ENCODE data around the gene FOS. TPM values are rescaled to one million over a fixed set of nuclear protein-coding genes. Genes with fewer than 3 reads are reported as not detected.

FOS gene
- polyA plus RNA-seq, 3 donors: 337 to 735 (median 440) TPM

DNA sequence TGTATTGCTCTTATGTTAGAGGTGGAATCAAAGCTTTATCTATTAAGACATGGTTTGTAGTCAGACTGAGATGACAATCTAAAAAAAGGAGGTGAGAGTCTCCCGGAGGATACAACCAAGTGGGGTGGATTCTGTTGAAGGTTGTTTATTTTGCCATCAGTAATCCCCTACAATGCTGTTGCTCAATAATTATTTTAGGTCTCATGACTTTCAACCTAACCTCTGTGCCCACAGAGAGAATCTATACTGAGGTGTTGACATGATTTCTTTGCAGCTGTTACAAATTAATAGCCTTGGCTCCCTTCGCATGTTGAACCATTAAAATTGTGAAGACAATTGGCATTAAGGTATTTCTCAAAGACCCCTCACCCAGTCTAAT is 28.7 kb upstream of the FOS start:
- DNase-seq (ENCODE audit: low read depth in 3 of 3, low spot score in 2 of 3): no peak

DNA sequence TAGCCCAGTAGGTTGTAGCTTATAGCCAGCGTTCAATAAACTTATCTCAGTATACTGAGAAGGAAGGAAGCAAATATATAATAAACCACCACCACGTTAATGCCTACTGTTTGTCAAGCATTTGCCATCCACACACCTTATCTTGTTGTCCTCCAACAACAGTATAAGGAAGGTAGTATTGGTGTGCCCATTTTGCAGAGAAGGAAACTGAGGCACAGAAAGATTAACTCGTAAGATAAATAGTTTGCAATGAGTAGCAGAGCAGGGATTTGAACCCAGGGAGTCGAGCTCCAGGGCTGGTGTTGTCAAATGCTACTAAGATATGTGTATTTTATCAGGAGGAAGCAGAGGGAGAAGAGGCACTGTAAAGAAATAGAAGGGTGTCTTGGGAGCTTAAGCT is 27.8 kb upstream of the FOS start:
- no peak for DNase-seq (ENCODE audit: low read depth in 3 of 3, low spot score in 2 of 3)

DNA sequence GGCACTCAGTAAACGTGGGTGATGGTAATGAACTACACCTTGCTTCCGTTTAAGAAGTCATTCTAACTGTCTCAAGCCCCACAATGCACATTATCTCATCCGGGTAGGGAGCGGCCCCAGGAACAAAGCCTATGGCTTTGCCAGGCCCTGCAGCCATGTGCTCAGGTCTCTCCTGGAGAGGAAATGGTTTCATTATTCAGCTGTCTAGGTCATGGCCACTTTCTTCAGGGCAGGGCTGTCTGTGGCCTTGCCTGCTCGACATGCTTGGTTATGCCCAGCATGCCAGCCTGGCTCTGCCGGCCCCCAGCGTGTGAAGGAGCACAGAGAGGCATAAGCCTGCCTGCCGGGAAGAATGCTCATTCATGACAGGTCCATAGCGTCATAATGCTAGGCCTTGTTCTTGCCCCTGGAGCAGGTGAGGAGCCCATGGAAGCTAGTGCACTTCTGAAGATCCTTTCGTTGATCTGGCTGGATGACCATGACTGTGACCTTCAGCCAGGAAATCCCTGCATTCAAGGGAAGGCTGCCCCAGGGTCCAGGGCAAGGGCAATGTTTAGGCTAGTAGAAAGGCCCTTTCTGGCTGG is 26.3 kb upstream of the FOS start:
- no peak for DNase-seq (ENCODE audit: low read depth in 3 of 3, low spot score in 2 of 3)

DNA sequence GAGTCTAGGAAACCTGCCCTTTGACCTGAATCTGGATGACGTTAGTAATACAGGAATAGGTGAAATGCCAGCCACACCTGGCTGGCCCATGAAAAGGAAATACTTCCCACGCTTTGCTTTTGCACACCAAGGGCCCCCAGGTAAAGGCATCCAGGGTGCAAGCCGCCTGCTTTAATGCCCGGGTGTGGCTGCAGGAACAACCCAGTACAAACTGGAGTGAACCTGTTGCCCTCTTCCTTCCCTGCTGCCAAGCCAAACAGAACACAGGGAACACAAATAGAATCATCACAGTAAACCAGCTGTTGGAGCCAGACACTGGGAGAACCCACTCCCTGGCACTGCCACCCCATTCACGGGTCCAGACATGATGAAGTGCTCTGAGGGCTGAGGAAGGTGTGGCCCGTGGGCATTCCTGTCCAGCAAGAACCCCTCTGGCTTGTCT is 24.2 kb upstream of the FOS start:
- DNase-seq (ENCODE audit: low read depth in 3 of 3, low spot score in 2 of 3): no peak

DNA sequence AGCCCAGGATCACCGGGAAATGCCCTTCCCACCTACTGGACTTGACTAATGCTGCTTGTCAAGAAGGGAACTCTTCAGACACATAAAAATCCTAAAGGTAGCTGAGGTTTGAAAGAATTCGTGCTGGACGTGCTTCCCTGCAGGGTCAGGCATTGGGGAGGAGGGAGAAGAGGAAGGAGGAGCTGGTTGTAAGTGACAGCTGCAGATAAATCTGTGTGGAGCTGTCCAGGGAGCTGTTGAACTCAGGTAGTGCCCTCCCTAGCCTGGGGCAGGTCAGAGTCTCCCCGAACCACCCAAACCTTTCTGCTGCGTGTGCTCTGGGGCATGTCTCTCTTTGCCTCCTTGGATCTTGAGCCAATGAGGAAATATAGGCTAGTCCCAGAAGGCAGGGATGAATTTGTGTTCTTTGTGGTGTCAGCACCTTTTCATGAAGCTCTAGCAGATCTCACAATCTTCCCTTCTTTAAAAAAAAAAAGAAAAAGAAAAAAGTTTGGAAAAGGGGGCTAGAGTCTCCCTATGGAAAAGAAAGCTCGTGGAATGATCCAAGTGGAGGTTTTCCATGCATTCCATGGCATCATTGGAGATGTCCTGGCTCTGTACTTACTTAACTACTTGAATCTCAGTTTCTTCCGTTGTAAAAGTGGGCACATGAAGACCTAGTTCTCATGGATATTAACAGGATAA is 23.6 kb upstream of the FOS start:
- no peak for DNase-seq (ENCODE audit: low read depth in 3 of 3, low spot score in 2 of 3)

DNA sequence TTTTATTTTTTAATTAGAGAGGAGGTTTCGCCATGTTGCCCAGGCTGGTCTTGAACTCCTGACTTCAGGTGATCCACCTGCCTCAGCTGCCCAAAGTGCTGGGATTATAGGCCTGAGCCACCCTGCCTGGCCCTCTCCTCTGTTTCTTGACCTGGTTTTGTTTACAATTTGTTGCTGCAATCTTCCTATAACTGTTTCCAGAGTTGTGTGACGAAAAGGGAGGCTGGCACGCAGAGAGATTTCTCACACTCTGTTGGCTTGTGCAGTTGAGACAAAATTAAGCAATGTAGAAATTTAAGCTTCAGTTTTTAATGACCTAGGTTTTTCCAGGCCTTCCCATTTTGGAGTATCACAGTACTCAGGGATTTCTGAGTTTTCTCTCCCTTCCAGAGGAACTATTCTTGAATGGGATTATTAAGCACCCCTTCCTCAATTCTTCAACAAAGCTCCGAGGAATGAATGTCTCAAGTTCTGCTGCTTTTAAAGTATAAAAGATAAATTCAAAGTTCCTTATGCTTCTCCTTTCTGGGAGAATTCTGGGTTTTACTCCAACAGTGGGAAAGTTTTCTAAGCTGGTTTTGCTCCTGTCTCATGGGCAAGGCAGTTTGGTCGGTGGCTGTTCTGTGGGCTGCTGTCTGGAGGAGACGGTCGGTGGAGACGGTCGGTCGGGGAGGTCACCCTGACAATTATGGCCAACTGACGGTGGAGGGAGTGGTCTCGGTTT is 20.4 kb upstream of the FOS start:
- DNase-seq (ENCODE audit: low read depth in 3 of 3, low spot score in 2 of 3): no peak

DNA sequence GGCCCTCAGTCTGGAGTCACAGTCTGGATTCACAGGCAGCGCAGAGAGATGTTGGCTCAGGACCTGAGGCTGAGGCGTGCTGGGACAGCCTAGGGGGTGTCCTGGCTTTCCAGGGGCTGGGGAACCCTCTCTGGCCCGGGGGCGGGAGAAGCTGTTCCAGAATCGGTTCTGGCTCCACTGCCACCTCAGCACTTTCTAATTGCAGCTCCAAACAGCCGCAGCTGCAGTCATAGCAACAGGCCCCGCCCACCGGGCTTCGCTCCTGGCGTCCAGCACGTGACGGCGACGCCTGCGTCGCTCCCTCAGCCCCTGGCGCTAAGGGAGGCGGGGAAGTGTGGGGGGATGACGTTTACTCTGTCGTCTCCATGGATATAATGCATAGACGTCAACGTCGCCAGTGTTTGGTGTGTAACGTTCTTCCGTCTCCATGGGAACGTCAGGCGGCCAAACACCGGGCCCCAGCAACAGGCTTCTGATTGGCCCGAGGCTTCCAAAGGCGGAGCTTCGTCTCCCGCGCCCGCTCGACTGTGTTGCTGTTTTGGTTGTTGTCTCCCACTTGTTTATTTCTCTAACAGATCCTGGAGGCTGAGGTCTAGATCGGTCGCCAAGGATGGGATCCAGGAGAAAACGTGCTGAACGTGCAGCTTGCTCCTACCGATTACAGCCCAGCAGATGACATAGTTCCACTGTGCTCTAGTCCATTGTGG is 19.7 kb upstream of the FOS start:
- DNase-seq (ENCODE audit: low read depth in 3 of 3, low spot score in 2 of 3): peak; percentile 99 to 100 (median 99)

DNA sequence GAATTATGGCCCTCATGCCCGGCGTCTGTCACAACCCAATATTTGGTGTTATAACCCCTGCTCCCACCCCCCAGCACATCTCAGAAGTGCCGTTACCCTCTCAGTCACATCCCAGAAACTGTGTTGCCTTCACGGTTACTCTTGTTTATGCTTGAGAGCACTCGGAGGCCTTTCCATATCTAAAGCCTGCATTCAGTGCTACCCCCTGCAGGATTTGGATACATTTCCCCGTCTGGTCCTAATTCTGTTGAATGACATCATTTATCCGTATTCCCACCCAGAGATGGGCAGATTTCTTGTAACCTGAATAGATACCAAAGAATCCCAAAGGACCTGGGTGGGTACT is 19.1 kb upstream of the FOS start:
- DNase-seq (ENCODE audit: low read depth in 3 of 3, low spot score in 2 of 3): no peak

DNA sequence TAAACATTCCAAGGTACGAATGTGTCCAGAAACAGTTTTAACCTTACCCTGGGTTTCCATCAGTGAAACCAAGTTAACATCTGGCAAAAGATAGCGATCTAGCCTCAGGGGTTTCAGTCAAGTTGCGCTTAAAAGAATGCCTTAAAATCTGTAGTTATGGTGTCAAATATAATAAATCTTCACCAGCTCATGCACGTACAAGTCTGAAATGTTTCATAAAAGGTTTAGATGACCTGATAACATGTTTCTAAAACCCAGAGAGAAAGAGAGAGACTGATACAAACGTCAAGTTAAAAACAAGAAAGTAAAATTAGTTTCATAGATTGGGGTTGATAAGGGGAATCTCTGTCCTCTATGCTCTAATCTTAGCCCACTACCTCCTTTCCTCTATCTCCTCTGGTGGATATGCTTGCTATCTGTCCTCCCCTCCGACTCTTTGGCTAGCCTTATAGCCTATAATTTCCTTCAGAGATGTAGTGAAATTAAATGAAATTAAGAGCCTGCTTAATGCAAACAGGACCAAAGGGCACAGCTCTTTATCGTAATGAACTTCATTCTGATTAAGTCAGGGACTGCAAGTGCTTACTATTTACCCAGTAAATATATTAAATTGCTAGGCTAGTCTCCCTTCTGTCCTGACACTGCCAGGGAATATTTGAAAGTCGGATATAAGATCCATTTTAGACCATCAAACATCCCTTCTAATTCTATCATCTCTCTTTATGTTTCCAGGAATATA is 18.4 kb upstream of the FOS start:
- no peak for DNase-seq (ENCODE audit: low read depth in 3 of 3, low spot score in 2 of 3)

DNA sequence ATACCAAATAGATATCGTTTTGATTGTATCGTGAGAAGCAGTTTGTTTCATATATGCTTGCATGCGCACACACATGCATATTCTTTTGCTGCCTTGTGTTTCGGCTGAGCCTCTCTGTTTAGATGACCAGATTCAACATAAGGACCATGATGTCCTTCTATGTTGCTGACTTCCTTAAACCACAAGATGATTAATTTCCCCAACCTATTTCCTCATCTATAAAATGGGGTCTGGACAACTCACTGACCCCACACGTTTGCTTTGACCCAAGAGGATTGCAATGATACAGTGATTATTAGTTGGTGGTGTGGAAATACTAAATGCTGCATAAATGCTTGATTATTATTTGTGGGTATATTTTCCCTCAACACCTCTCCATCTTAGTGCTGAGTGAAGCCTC is 16.8 kb upstream of the FOS start:
- no peak for DNase-seq (ENCODE audit: low read depth in 3 of 3, low spot score in 2 of 3)

DNA sequence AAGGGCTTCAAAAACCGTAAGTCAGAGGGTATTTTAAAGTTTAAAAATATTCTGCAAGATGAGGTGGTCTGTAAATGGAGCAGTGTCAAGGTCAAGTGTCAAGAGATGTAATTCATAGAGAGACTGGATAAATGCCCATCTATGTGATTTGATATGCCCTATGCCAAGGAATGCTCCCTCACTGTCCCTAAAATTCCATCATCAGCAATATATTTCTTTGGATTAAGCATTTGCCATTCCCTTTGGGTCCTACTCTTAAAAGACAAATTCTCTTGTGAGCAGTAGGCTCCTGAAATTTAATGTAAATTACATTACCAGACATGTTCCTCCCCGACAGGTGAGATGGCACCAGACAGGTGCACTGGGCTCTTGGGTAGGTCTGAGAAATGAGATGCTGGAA is 16.0 kb upstream of the FOS start:
- DNase-seq (ENCODE audit: low read depth in 3 of 3, low spot score in 2 of 3): no peak

DNA sequence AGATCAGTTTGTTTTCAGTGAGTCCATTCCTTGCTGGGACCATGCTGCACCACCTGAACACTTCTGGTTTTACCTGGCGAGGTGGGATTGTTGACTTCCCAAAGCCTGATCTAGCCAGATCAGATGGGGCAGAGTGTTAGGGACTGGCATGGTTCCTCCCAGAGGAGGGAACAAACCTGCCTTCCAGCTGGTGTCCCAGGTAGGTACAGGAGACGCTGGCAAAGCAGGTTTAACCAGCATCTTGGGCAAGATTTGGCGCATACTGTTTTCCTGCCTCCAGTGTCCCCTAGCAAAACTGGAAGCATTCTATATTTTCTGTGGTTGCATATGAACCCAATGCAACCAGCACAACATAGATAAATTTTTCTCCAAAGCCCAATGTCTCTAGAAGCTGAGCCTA is 14.6 kb upstream of the FOS start:
- DNase-seq (ENCODE audit: low read depth in 3 of 3, low spot score in 2 of 3): no peak

DNA sequence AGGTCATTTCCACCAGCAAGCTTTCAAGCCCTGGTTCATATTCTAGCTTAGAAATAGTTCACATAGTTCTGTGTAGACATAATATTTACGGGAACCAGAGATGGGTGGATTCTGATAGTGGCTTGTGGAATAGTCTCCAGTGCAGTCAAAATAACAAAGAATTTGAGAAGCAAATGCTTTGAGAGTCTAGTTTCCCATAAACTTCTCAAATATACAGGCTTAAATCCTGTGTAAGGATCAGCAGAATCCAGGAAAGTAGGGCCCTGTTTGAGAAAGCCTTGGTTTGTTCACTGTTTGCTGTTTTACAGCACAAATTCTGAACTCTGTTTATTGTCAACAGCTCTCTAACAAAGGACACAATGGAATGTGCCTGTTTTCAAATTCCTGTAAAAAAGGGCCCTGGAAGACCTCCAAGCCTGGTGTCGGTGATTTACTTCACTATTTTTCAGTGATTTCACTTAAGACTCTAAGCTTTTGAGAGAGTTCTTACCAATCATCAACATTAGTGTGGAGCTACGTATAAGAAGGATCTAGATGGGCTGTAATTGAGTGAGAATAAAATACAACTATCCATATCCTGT is 11.4 kb upstream of the FOS start:
- no peak for DNase-seq (ENCODE audit: low read depth in 3 of 3, low spot score in 2 of 3)

DNA sequence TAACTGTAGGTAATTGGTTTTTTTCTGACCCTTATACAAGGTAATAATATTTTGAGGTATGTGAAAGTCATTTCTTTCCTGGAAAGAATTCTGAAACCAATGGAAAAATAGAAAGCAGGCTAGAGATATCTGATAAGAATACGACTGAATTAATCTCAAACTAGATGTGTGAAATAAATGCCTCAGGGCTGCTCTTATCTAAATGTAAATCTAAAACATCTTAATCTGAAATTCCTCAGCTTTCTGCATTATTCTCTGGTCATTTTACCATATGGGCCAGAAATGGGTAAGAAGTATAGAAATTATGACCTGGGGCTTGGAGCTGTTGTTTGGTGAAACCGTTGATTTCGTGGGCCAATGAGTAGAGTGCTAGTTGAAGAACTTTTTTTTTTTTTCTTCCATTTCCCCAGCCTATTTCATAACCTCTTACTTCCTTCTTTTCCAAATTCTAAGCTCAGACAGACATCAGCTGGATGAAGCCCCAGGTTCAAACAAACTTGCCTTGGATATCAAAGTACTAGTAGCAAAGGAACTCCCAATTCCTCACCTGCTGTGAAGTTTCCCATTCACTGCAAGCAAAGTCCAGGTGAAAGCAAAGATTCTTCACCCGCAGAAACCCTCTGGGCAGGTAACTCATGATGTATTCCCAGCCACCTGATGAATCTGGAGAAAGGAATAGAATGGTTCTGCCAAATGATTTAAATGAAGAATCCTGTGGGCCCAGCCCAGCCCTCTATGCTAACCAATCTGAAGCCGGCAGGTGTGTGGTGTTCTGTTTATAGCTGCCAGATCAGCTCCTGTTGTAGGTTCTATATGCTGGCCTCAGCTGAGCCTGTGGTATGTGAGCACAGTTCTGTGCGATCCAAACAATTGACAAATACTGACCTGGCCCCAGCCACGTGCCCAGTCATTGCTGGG is 9.7 kb upstream of the FOS start:
- no peak for DNase-seq (ENCODE audit: low read depth in 3 of 3, low spot score in 2 of 3)

DNA sequence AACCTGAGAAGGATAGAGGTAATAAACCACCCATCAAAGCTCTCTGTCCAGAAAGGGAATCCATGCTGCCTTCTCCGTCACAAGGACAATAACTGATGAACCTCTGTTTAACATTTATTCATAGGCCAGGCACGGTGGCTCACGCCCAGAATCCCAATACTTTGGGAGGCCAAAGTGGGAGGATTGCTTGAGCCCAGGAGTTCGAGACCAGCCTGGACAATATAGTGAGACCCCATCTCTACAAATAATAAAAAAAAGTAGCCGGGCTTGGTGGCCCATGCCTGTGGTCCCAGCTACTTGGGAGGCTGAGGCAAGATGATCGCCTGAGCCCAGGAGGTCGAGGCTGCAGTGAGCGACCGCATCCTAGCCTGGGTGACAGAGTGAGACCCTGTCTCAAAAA is 7.1 kb upstream of the FOS start:
- no peak for DNase-seq (ENCODE audit: low read depth in 3 of 3, low spot score in 2 of 3)

DNA sequence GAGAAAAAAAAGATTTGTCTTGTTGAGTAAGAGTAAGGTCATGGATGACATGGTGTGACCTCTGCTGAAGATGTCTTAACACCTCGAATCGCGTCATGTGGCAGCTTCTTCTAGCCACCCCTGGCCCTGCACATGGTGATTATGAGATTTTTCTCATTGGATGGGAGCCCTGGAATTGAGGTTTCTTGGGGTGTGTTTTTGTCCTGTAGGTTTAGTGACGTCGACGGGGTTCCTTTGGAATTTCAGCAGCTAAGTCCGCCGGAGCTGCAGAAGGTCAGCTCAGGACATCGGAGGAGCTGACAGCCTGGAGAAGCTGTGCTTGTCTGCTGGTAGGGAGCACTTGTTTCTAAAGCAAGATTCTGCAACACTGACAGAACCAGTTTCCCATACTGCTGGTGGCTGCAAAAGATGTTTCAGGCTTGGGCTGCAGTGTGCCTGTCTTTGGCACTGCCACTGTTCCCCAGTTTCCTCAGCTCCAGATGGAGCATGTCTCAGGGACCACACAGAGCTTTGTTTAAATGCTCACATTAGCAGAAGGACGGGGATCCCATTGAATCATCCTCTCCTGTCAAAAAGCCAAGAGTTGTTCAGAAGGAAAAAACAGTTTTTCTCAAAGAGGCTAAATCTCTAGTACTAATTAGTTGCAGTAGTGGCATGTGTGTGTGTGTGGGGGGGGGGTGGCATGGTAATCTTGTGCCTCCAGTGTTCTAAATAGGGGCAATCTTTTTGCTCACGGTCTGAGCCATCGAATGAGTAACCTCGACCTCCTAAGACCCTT is 5.2 kb upstream of the FOS start:
- no peak for DNase-seq (ENCODE audit: low read depth in 3 of 3, low spot score in 2 of 3)

DNA sequence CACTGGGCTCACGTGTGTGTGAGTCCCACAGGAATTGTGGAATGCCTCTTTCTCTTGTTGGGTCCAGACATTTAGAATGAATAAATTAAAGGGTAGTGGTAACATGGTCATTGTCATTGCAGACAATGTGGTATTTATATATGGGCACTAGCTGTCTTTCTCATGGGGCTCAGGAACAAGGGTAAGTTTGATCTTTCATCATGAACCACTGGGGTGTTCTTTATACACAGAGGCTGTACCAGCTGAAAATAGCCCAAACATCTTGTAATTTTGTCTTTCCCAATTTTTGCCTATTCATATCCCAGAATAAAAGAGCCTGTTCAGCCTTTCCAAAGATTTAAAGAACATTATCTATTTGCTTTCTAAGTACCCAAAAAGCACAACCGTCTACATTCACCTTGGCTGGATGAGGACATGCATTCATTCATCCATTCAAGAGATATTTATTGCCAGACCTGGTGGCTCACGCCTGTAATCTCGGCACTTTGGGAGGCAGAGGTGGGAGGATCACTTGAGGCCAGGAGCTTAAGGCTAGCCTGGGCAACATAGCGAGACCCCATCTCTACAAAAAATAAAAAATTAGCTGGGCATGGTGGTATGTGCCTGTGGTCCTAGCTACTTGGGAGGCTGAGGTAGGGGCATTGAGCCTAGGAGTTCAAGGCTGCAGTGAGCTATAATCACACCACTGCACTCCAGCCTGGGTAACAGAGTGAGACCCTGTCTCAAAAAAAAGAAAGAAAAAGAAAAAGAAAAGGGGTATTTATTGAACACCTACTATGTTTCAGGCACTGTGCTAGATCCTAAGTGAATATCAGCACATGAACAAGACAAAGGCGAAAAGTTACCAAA is 4.4 kb upstream of the FOS start:
- DNase-seq (ENCODE audit: low read depth in 3 of 3, low spot score in 2 of 3): no peak
